Hematopoietic multipotent progenitor cell treated with erythropoietin and hydrocortisone succinate and interleukin-3 and kit ligand, for 4 days (in vitro differentiated cells): Measurements from ENCODE around the gene DNM1.
"Not testable (repeated sequence)": the region's sequence is repeated elsewhere in the genome, so short reads cannot be mapped to it uniquely, and the experiment has no call there.

Source experiments
- DNase-seq: peaks from one replicate; pipeline ENCODE4 v3.0.0-alpha.2; 2015

The DNM1 gene

GRCh38 chr9:128226412-128226801 lies 23.2 kb downstream of the DNM1 start:
- peak; percentile 39 for DNase-seq

- DNase-seq, result not testable (repeated sequence)
Observed at GRCh38 chr9:128230897-128231296, 27.7 kb downstream of the DNM1 start.

GRCh38 chr9:128231638-128232527 lies 28.7 kb downstream of the DNM1 start:
- DNase-seq, result no peak

- DNase-seq, result no peak
Observed at GRCh38 chr9:128232528-128233428, 29.6 kb downstream of the DNM1 start.

GRCh38 chr9:128233817-128234406 lies 30.7 kb downstream of the DNM1 start:
- no peak for DNase-seq

GRCh38 chr9:128242124-128242523 lies 38.9 kb downstream of the DNM1 start:
- DNase-seq, result no peak

- no peak for DNase-seq
Observed at GRCh38 chr9:128242828-128243214, 39.6 kb downstream of the DNM1 start.

GRCh38 chr9:128243215-128244018 lies 40.2 kb downstream of the DNM1 start:
- DNase-seq, result peak; percentile 37

- peak; percentile 22 for DNase-seq
Observed at GRCh38 chr9:128244091-128244836, 41.1 kb downstream of the DNM1 start.

- peak; percentile 95 for DNase-seq
Observed at GRCh38 chr9:128244837-128245231, 41.7 kb downstream of the DNM1 start.

- peak; percentile 82 for DNase-seq
Observed at GRCh38 chr9:128245421-128246151, 42.4 kb downstream of the DNM1 start.

GRCh38 chr9:128246471-128246870 lies 43.3 kb downstream of the DNM1 start:
- DNase-seq, result peak; percentile 44

GRCh38 chr9:128247226-128247803 lies 44.1 kb downstream of the DNM1 start:
- no peak for DNase-seq

GRCh38 chr9:128249558-128249907 lies 46.4 kb downstream of the DNM1 start:
- DNase-seq, result peak; percentile 91

- DNase-seq, result peak; percentile 95
Observed at GRCh38 chr9:128249908-128250838, 47.0 kb downstream of the DNM1 start.

GRCh38 chr9:128250839-128251731 lies 47.9 kb downstream of the DNM1 start:
- no peak for DNase-seq

GRCh38 chr9:128251732-128252100 lies 48.5 kb downstream of the DNM1 start:
- no peak for DNase-seq

- no peak for DNase-seq
Observed at GRCh38 chr9:128252317-128253139, 49.3 kb downstream of the DNM1 start.
